ENCODE data around the gene PIGR. TPM values are rescaled to one million over a fixed set of nuclear protein-coding genes. Genes with fewer than 3 reads are reported as not detected.

Gene PIGR
- total RNA-seq (ENCODE audit: unreplicated experiment), result not detected
- long read RNA-seq, result 0 reads

- H3K4me3 Mint-ChIP-seq (ENCODE audit: unreplicated experiment), result no peak within 1 kb of the TSS
- no peak for TF ChIP-seq CTCF (IDR thresholded peaks at IDR 0.05; ENCODE audit: partially characterized antibody, unreplicated experiment)
- H3K27me3 Mint-ChIP-seq (ENCODE audit: unreplicated experiment), result peaks cover 4% of the 10 kb centered on the region
- no peaks in the 10 kb centered on the region for H3K4me1 Mint-ChIP-seq (ENCODE audit: low read depth, unreplicated experiment)
- no peak for DNase-seq
- no peaks in the 10 kb centered on the region for H3K36me3 Mint-ChIP-seq (ENCODE audit: unreplicated experiment)
- no peaks in the 10 kb centered on the region for H3K9me3 Mint-ChIP-seq (ENCODE audit: unreplicated experiment)
- no peak within 1 kb of the TSS for H3K27ac Mint-ChIP-seq (ENCODE audit: unreplicated experiment)
Measured at GRCh38 chr1:206946261-206946660, at the start of gene PIGR. TSS of gene PIGR (minus strand) at chr1:206946466. CDS start at chr1:206940531, 5,935 bp downstream.

GRCh38 chr1:206992790-206993189 lies 46.5 kb upstream of the PIGR start:
- Mint-ChIP-seq H3K36me3 (ENCODE audit: unreplicated experiment) (no peaks in the 10 kb centered on the region), H3K4me3 (ENCODE audit: unreplicated experiment) (no peak overlapping the region), H3K9me3 (ENCODE audit: unreplicated experiment) (no peaks in the 10 kb centered on the region), H3K27ac (ENCODE audit: unreplicated experiment) (no peak overlapping the region), H3K27me3 (ENCODE audit: unreplicated experiment) (no peaks in the 10 kb centered on the region), H3K4me1 (ENCODE audit: low read depth, unreplicated experiment) (no peaks in the 10 kb centered on the region)
- TF ChIP-seq CTCF (IDR thresholded peaks at IDR 0.05; ENCODE audit: partially characterized antibody, unreplicated experiment), result no peak
- DNase-seq, result no peak

- no peak overlapping the region for H3K27ac Mint-ChIP-seq (ENCODE audit: unreplicated experiment)
- H3K4me1 Mint-ChIP-seq (ENCODE audit: low read depth, unreplicated experiment), result no peaks in the 10 kb centered on the region
- no peaks in the 10 kb centered on the region for H3K36me3 Mint-ChIP-seq (ENCODE audit: unreplicated experiment)
- H3K4me3 Mint-ChIP-seq (ENCODE audit: unreplicated experiment), result no peak overlapping the region
- H3K27me3 Mint-ChIP-seq (ENCODE audit: unreplicated experiment), result peaks cover 1% of the 10 kb centered on the region
- no peak for DNase-seq
- no peak for TF ChIP-seq CTCF (IDR thresholded peaks at IDR 0.05; ENCODE audit: partially characterized antibody, unreplicated experiment)
- H3K9me3 Mint-ChIP-seq (ENCODE audit: unreplicated experiment), result no peaks in the 10 kb centered on the region
Measured at GRCh38 chr1:206987873-206988272, 41.6 kb upstream of the PIGR start.

- Mint-ChIP-seq H3K27ac (ENCODE audit: unreplicated experiment) (no peak overlapping the region), H3K4me1 (ENCODE audit: low read depth, unreplicated experiment) (no peaks in the 10 kb centered on the region)
Measured at GRCh38 chr1:206986885-206987284, 40.6 kb upstream of the PIGR start.

GRCh38 chr1:206986402-206986801 lies 40.1 kb upstream of the PIGR start:
- Mint-ChIP-seq H3K4me1 (ENCODE audit: low read depth, unreplicated experiment) (no peaks in the 10 kb centered on the region), H3K27me3 (ENCODE audit: unreplicated experiment) (peaks cover 1% of the 10 kb centered on the region)
- TF ChIP-seq CTCF (IDR thresholded peaks at IDR 0.05; ENCODE audit: partially characterized antibody, unreplicated experiment), result no peak

More at GRCh38 chr1:206986885-206987284, 40.6 kb upstream of the PIGR start:
- Mint-ChIP-seq H3K27me3 (ENCODE audit: unreplicated experiment) (peaks cover 1% of the 10 kb centered on the region), H3K36me3 (ENCODE audit: unreplicated experiment) (no peaks in the 10 kb centered on the region), H3K4me3 (ENCODE audit: unreplicated experiment) (no peak overlapping the region), H3K9me3 (ENCODE audit: unreplicated experiment) (no peaks in the 10 kb centered on the region)
- DNase-seq, result no peak
- no peak for TF ChIP-seq CTCF (IDR thresholded peaks at IDR 0.05; ENCODE audit: partially characterized antibody, unreplicated experiment)

More at GRCh38 chr1:206986402-206986801, 40.1 kb upstream of the PIGR start:
- no peak for DNase-seq
- Mint-ChIP-seq H3K9me3 (ENCODE audit: unreplicated experiment) (no peaks in the 10 kb centered on the region), H3K36me3 (ENCODE audit: unreplicated experiment) (no peaks in the 10 kb centered on the region), H3K27ac (ENCODE audit: unreplicated experiment) (no peak overlapping the region), H3K4me3 (ENCODE audit: unreplicated experiment) (no peak overlapping the region)
